Measurements from ENCODE around the gene UNC5CL.

DNA sequence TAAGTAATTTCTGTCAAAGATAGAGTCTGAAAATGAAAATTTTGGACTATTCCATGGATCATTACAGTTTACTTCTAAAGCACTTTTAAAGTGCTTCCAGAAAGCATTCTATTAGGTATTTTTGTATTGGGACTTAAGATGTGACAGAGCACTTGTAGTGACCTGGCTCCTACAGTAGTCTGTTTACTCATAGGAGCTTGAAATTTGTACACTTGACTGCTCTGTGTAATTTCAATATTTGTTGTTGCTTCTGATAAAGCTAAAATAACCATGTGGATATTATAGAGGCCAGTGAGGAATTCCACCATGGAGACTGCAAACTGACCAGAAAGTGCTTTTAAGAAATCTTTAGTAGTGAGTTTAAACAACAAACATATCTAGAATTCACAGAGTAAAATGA, 44.1 kb upstream of the UNC5CL start:
- TF ChIP-seq POLR2A (IDR thresholded peaks at IDR 0.05), result no peak
- TF ChIP-seq, protein P1, sequence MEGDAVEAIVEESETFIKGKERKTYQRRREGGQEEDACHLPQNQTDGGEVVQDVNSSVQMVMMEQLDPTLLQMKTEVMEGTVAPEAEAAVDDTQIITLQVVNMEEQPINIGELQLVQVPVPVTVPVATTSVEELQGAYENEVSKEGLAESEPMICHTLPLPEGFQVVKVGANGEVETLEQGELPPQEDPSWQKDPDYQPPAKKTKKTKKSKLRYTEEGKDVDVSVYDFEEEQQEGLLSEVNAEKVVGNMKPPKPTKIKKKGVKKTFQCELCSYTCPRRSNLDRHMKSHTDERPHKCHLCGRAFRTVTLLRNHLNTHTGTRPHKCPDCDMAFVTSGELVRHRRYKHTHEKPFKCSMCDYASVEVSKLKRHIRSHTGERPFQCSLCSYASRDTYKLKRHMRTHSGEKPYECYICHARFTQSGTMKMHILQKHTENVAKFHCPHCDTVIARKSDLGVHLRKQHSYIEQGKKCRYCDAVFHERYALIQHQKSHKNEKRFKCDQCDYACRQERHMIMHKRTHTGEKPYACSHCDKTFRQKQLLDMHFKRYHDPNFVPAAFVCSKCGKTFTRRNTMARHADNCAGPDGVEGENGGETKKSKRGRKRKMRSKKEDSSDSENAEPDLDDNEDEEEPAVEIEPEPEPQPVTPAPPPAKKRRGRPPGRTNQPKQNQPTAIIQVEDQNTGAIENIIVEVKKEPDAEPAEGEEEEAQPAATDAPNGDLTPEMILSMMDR (IDR thresholded peaks at IDR 0.05), result no peak
